GM04504 (cell line): ENCODE results near the gene PCDHB2.
"Not testable (repeated sequence)": the region's sequence is repeated elsewhere in the genome, so short reads cannot be mapped to it uniquely, and the experiment has no call there.

Source experiments
- DNase-seq: peaks from one replicate; pipeline ENCODE4 v3.0.0-alpha.2; 2012; ENCODE audit warnings: low read depth

PCDHB2 gene

DNA sequence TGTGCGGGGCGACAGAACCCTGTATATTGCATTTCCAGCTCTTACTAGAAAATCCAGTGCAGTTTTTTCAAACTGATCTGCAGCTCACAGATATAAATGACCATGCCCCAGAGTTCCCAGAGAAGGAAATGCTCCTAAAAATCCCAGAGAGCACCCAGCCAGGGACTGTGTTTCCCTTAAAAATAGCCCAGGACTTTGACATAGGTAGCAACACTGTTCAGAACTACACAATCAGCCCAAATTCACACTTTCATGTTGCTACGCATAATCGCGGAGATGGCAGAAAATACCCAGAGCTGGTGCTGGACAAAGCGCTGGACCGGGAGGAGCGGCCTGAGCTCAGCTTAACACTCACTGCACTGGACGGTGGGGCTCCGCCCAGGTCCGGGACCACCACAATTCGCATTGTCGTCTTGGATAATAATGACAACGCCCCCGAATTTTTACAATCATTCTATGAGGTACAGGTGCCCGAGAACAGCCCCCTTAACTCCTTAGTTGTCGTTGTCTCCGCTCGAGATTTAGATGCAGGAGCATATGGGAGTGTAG is 41.4 kb downstream of the PCDHB2 start:
- no peak for DNase-seq

DNA sequence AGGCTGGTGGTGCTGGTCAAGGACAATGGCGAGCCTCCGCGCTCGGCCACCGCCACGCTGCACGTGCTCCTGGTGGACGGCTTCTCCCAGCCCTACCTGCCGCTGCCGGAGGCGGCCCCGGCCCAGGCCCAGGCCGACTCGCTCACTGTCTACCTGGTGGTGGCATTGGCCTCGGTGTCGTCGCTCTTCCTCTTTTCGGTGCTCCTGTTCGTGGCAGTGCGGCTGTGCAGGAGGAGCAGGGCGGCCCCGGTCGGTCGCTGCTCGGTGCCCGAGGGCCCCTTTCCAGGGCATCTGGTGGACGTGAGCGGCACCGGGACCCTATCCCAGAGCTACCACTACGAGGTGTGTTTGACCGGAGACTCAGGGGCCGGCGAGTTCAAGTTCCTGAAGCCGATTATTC is 42.9 kb downstream of the PCDHB2 start:
- DNase-seq = not testable (repeated sequence)
